Upper lobe of left lung (tissue), 4 donors: Measurements from ENCODE around the gene HADH.

Source experiments
- EP300 ChIP-seq, 4 donors: sonication (generic); formaldehyde crosslinking; IDR thresholded peaks; one replicate each; pipeline ENCODE4 v1.5.1; 2017; ENCODE audit warnings: antibody characterized with exemption in 4 of 4, control low read depth in 2 of 4
- POLR2A ChIP-seq, 4 donors: fragments of 450-650 bp; IDR thresholded peaks; one replicate each; pipeline ENCODE4 v1.5.1; 2016 to 2017; ENCODE audit warnings: antibody characterized with exemption in 4 of 4, mild to moderate bottlenecking in 2 of 4
- POLR2AphosphoS5 ChIP-seq, 2 donors: sonication (generic); formaldehyde crosslinking; IDR thresholded peaks; one replicate each; pipeline ENCODE4 v1.5.1; 2017; ENCODE audit warnings: antibody characterized with exemption in 2 of 2
- TF ChIP-seq, protein P1 (sequence below), 6 experiments: fragments of 450-650 bp in 4 of 6; fragments of 200-600 bp in 2 of 6; sonication (generic) in 2 of 6; IDR thresholded peaks; one replicate each; pipeline ENCODE4 v1.5.1; 2016 to 2019; ENCODE audit warnings: antibody characterized with exemption in 6 of 6

DNA sequence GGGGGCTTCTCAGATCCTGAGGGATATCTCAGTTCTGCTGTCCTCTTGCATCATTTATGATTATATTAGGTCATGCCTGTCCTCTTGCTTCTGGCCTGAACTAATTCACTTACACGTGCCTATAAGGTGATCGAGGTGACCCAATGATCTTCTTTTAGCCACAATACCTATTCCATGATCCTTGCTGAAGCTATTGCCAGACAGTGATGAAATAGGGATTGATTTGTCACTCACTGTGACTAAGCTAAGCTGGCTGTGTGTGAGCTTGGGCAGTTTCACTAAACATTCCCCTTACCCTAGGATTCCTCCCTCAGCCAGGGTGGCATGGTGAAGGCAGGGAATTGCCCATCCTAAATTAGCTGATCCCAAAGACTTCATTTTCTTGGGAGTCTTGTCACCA lies 19.0 kb downstream of the HADH start:
- TF ChIP-seq, protein P1, sequence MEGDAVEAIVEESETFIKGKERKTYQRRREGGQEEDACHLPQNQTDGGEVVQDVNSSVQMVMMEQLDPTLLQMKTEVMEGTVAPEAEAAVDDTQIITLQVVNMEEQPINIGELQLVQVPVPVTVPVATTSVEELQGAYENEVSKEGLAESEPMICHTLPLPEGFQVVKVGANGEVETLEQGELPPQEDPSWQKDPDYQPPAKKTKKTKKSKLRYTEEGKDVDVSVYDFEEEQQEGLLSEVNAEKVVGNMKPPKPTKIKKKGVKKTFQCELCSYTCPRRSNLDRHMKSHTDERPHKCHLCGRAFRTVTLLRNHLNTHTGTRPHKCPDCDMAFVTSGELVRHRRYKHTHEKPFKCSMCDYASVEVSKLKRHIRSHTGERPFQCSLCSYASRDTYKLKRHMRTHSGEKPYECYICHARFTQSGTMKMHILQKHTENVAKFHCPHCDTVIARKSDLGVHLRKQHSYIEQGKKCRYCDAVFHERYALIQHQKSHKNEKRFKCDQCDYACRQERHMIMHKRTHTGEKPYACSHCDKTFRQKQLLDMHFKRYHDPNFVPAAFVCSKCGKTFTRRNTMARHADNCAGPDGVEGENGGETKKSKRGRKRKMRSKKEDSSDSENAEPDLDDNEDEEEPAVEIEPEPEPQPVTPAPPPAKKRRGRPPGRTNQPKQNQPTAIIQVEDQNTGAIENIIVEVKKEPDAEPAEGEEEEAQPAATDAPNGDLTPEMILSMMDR (IDR thresholded peaks at IDR 0.05), result no peak
- no peak for TF ChIP-seq POLR2A (IDR thresholded peaks at IDR 0.05)
- no peak for TF ChIP-seq POLR2AphosphoS5 (IDR thresholded peaks at IDR 0.05)
- no peak for TF ChIP-seq EP300 (IDR thresholded peaks at IDR 0.05)
